ENCODE measurements around the gene CNTNAP4. TPM values are rescaled to one million over a fixed set of nuclear protein-coding genes. Genes with fewer than 3 reads are reported as not detected.

Gene CNTNAP4
- total RNA-seq, 1 donor from 2014 or later = 2.6 TPM

DNA sequence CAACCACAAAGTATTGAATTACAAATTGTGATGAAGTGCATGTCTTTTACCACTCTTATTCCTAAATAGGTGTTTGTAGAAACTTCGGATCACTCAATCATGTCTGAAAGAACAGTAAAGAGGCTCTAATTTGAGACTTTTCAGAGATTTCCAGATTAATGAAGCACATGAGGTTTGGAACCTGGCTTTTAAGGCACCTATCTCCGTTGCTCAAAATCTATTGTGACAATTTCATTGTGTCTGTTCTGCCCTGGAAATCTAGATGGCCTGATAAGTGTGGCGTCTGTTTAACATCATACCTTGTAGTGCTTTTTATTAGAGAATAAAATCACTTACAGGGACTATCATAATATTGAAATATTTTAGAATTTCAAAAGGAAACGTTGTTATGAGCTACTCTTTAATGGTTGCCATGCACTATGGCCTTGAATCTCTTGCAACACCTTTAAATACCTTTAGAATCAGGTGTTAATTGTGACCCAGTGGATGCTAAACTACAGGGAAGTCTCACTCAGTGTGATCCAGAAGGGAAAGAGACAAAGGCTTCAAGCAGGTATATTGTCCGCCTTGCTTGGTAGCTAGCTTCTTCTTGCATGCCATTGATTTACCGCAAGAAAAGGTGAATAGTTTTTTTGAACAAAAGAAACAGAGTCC lies 210.3 kb downstream of the CNTNAP4 start:
- DNase-seq (ENCODE audit: low read depth) = no peak

DNA sequence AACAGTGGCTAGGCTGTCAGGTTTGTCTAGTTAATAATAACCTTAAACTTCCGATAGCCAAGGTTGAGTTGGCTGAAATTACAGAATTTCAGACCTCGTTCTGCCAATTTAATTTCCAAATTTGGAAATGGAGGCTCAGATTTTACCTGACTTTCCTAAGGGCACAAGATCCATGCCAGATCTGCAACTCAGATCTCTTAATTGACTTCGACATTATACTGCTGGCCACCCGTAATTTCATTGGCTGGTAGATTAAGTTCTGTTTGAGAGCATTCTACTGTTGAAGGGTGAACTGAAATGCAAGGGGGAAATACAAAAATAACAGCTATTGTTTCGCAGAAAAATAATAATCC lies 210.8 kb downstream of the CNTNAP4 start:
- DNase-seq (ENCODE audit: low read depth) = no peak

DNA sequence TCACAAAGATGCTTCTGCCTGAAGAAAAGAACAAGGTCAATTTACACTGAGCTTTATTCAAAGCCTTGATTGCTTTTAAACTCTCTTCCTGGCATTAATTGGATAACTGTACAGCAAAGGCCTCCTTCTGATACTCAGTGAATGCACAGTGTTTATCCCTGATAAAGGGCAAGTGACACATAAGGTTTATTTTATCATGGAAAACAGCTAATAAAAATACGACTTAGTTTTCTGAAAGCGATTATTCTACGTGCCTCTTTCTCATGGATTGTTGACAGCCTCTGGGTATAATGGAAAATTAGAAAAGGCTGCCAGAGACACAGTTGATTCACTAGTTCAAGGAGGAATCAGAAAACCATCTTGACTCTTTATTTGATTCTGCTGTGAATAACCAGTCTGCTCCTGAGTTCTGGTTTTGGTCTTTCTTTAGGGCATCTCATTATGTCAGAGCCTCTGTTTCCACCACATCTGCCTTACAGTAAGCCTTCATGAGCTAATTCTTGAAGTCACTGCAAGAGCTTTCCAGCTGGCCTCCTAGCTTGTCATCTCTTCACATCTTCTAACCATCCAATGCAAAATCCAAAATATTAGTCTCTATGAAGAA lies 212.9 kb downstream of the CNTNAP4 start:
- DNase-seq (ENCODE audit: low read depth) = no peak

DNA sequence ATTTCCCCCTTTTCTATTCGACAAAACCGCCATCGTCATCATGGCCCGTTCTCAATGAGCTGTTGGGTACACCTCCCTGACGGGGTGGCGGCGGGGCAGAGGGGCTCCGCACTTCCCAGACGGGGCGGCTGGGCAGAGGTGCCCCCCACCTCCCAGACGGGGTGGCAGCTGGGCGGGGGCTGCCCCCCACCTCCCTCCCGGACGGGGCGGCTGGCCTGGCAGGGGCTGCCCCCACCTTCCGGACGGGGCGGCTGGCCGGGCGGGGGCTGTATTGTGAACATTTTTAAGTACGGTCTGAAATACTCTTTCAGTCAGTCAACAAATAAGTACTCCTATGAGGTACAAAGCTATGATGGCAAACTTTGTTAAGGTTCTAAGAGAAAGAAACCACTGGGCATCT lies 222.8 kb downstream of the CNTNAP4 start:
- no peak for DNase-seq (ENCODE audit: low read depth)

DNA sequence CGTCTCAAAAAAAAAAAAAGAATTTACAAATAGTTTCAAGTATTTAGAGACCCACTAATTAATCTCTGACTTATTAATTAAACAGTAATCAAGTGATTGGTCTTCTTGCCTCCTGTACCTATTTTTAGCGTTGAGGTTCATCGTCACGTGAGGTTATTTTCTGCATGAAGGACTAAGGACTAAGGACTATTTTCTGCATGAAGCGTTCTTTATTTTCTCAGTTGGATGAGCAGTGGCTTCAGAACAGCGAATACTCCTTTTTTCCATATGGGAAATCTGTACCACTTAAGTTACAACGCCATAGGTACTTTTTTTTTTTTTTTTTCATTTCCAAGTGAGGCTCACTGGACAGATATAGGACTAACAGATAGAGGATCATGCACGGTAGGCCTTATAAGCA lies 224.9 kb downstream of the CNTNAP4 start:
- DNase-seq (ENCODE audit: low read depth) = no peak

DNA sequence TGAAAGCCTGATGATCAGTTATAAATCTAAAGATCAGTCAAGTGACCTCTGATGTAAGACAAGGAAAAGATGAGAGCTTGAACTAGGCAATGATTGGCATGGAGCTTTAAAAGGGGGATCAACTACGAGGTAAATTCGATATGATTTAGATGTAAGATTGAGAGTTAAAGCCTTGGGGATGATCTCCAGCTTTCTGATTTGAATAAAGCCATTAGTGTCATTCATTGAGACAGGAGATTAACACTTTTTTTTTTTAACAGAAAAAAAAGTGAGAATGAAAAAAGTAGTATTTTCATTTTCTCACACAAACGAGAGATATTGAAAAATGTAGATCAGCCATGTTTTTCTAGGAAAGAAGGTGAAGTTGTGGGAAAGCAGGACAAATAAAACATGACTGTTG lies 225.4 kb downstream of the CNTNAP4 start:
- no peak for DNase-seq (ENCODE audit: low read depth)

DNA sequence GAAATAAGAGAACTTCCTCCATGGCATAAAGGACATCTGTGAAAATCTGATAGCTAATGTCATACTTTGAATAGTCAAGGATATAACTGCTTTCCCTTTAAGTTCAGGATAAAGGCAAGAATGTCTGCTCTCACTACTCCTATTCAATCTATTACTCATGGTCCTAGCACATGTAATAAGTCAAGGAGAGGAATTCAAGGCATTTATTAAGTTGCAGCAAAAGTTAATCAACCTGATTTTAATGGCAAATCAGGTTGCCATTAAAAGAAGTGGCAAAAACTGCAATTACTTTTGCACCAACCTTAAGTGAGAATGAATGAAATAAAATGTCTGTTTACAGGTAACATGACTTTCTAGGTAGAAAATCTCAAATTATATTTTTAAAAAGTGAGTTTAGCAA lies 225.9 kb downstream of the CNTNAP4 start:
- no peak for DNase-seq (ENCODE audit: low read depth)

DNA sequence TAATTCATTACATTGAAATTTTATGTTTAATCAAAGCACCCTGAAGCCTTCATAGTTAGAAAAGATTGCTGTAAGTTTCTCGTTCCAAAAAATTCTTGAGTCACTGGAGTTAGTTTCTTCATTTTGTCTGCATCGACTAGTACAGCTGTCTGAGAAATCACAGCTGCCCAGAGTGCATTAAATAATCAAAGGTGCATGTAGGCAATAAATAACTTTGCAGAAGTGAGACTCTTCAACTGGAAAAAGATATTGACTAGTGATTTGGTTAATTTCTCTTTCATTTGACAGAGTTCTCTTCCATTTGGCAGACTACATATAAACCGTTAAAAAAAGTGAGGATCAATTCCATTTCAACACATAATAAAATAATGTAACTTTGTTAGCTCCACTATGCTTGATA lies 234.0 kb downstream of the CNTNAP4 start:
- no peak for DNase-seq (ENCODE audit: low read depth)

DNA sequence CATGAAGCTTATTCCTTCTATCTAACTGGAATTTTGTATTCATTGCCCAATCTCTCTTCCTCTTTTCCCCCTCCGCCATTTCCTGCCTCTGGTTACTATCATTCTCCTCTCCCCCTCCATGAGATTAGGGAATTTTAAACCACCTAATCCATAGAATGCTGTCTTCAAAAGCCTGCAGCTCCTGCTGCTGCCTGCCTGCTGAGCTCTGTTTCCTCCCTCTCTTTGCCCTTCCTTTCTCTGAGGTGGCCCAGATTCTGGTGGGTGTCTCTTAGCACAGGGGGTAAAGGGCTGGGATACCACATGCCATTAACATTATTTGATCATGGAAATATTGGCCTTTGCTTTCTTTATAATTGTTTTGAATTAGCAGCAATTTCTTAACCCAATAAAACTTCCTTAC lies 241.6 kb downstream of the CNTNAP4 start:
- DNase-seq (ENCODE audit: low read depth) = no peak

DNA sequence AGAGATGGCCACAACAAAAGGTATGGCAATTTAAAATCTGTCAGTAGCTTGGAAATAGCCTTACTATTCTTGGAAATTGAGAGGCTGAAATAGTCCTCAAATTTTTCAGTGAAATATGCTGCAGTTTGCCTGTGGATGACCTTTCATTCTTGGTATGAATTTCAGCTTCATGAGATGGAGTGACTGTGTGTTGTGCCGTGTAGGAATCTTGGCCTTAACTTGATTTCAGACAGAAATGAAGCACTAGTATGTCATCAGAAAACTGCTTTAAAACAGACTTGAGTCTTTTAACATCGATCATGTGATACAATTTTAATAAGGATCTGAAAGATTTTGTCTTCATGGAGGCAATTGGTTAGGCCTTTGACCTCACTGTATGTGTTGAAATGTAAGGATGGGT lies 247.2 kb downstream of the CNTNAP4 start:
- no peak for DNase-seq (ENCODE audit: low read depth)

DNA sequence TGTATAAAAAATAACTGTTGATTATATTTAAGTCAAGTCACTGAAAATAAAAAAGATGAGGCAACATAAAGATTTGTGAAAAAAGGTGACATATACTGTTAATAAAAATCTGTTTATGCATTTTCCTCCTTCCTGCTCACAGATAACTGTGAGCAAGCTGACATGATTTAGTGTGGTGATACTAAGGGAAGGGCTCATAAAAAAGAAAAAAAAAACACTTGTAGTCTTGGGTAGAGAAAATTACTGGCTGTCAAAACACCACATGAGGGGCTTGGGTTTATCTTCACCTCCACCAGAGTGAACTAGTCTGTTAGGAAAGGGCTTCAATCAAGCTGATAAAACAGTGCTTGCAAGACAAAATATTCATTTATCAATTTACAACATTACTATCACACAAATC lies 247.6 kb downstream of the CNTNAP4 start:
- DNase-seq (ENCODE audit: low read depth) = no peak

DNA sequence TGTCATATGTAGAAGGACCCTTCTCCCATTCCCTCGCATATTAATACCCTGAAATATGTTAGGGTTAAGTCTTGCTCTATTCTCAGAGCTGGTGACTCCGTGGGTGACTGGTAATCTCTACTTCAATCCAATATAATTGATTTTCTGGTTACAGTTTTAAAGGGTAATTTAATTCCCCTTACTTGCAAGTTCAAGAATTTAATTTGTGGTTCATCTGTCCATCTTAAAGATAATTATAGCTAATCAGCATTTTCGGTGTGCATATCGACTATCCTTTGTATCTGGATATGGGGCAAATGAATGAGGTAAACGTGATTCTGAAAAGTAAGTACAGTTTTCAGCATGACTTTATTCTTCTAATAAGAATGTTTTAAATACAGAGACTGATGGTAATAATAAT lies 250.0 kb downstream of the CNTNAP4 start:
- no peak for DNase-seq (ENCODE audit: low read depth)

DNA sequence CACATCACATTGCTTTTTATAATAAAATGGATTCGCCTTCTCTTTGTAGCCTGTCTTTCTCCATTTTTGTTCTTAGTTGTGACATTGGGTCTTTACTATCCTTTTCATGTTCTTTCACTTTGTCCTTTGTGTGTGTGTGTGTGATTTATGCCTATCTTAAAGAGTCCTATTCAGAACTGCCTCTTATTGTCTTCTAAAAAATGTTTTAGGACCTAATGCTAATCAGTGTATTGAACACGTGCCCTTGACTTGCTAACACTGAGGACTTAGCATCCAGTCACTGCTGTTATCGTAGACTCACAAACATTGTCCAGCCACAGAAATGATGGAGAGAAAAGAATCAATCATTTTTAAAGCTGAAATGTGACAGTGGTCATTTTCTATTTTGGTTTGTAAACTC lies 251.9 kb downstream of the CNTNAP4 start:
- no peak for DNase-seq (ENCODE audit: low read depth)

DNA sequence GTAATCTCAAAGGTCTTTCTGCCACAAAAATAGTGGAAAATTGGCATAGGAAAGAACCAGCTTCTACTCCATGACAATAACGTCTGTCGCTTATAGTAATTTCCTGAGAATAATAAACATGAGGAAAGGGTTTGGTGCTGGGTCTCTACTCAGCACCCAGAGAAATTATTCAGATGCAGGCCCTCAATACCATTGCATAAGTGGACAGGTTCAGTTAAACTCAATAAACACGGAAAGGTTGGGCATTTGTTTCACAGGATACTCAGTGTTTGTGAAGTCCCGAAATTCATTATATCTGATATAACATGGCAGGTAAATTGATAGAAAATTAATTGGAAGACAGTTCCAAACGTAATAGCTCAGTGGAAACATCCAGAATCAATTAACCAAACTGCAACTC lies 254.0 kb downstream of the CNTNAP4 start:
- DNase-seq (ENCODE audit: low read depth) = no peak

DNA sequence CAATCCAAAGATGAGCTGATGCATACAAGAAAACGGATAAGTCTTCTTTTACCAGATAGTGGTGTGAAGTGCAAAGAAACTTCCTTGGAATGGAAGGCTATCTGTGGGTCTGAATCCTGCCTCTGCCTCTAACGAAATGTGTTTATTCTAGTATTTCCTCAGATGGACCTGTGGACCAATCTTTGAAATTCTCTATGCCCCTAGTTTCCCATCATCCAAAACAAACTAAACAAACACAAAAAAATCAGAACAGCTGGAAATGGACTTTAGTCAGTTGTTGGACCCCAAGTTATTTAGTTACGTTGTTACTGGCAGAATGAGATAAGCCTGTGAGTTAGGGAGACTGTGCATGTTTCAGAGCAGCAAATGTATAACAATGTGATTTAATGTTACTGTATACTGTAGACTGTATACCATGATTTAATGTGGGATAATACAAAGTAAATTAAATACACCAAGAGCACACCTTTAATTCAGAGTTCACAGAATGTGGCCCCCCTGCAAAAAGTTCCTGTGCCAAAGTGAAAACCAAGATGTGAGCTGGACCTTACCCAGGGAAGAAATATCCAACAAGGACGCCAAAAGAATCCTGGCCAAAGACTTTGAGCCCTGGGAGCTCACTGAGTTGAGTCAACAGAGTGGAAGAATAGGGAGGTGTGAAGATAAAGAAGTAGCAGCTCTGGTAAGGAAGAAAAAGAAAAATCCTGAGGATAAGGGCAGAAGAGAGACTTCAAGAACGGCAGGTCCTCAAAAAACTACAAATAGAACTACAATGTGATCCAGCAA lies 255.2 kb downstream of the CNTNAP4 start:
- DNase-seq (ENCODE audit: low read depth) = no peak

DNA sequence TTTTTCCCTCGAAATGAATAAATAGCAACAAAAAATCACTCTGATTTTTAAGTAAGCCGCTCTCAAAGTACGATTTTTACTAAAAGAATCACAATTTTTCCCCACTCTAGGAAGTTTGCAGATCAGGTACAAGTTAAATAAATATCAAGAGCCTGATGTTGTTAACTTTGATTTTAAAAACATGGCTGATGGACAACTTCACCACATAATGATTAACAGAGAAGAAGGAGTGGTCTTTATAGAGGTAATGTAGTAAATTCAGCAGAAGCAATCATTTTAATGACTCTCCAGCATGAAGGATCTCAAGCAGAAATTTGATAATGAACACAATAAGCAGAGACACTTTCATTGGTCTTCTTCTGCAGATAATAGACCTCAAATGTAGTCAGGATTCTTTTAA lies 262.4 kb downstream of the CNTNAP4 start:
- DNase-seq (ENCODE audit: low read depth) = no peak

DNA sequence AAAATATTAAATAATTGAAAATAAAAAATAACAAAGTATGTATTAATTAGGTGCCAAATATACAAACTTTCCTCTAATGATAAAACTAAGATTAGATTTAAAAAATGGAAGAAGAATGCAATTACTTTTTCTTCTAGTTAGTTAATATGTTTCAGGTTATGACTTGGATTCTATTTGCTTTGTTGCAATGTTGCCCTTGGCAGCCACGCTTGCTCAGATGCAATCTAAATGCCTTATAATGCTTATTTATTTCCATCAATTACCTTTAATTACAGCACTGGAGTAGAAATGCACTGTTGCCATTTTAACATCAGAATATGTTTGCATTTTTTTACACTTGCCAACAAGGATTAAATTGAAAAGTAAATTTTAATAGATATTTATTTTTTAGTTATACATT lies 263.9 kb downstream of the CNTNAP4 start:
- DNase-seq (ENCODE audit: low read depth) = no peak

DNA sequence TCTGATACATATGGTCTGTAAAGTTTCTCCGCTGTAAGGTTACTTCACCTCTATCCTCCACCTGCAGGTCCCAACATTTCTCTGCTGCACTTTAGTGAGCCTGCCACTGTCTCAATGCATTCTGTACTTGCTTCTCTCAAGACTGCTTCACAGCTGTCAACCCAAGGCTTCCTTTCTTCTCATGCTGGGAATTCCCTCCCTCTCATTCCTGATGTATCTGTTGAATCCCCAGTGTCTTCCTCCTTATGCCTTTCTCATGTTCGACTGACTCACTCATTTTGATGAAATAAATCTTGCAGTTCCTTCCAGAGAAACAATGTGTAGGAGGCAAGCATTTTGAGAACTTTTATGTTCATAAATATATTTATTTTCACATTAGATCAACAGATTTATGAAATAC lies 288.3 kb downstream of the CNTNAP4 start:
- no peak for DNase-seq (ENCODE audit: low read depth)

DNA sequence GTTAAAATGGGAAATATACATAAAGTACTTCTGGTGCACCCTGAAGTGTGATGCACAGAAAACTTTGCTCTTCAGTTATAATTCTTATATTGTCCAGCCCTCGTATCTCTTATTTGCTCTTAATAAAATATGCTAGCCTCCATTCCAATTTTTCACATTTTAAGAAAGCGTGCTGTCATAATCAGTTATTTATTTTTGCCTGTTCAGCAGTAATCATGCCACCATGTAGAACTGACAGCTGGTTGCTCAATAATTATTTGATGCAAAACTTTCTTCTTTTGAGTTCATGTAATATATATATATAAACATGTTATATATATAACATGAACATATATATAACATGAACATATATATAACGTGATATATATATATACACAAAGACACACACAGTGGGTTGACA lies 294.6 kb downstream of the CNTNAP4 start:
- DNase-seq (ENCODE audit: low read depth) = no peak

DNA sequence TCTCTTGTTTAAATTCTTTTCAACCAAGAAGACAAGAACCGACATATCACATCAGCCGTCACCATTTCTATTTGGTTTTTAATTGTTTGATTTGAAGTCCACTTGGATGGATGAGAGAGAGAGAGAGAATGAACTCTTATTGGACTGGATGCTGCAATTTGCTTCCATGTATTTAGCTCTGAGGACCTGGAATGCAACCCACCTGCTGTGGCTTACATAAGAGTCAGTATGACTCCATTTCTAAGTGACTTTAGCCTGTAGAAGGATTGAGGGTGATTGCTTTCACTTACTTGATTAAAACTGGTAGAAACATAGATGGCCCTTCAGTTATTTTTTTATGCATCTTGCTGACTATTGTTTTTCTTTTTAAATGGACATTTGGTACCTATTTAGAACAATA lies 296.1 kb downstream of the CNTNAP4 start:
- no peak for DNase-seq (ENCODE audit: low read depth)

DNA sequence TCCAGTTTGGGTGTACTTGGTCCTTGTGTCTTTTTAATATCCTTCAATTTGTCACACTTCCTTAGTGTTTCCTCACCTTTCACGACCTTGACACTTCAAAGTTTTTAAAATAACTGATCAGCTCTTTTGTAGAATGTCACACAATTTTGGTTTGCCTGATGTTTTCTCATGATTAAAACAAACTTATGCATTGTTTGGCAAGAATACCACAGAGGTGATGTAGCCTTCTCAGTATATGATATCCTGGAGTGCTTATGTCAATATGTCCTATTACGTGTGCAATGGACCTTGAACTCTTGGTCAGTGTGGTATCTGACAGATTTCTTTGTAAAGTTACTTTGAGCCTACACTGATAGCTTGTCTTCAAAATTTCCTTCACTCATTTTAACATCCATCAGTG lies 297.4 kb downstream of the CNTNAP4 start:
- no peak for DNase-seq (ENCODE audit: low read depth)

DNA sequence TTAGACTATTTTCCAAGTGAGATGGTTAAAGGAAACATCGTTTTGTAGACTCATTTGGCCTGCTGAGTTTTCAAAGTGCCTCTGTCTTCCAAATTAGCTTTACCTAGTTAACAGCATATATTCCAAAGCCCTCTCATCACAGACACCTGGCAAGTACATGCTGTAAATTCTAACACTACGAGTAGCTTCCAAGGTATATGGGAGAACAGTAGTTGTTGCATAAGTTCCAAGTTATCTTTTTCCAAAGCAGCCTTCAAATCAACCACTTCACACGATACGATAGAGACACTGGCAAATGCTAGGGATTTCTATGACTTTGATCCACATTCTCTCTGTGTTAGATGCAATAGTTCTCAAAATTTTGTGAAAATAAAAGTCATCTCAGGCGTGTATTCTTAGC lies 299.3 kb downstream of the CNTNAP4 start:
- no peak for DNase-seq (ENCODE audit: low read depth)

DNA sequence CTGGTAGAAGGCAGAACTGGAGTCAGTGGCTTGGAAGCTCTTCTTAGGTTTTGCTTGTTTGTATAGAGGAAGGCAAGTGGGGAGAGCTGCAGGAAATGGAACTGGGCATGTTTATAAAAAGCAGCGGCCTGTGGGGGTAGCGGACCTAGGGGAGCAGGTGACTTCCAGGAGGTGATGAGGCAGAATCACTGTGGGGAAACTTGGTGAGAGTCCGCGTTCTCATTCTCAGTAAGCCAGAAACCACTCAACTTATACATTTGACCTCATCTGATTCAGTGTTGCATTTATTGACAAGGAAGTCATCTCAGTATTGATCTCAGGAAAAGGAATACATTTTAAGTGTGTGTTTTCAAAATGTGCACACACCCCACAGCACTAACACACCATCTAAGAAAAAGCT lies 299.8 kb downstream of the CNTNAP4 start:
- no peak for DNase-seq (ENCODE audit: low read depth)

All from myocyte (in vitro differentiated cells).